A673 (cell line): ENCODE data around the gene TRIM59.

ENCODE experiments used
- CTCF ChIP-seq: fragments of 300-800, 200-600 bp; sonication (generic); conservative IDR thresholded peaks from 2 replicates; pipeline ENCODE4 v1.5.1; 2017; ENCODE audit warnings: low read depth, mild to moderate bottlenecking, antibody characterized with exemption, low read length, moderate library complexity, mixed read lengths
- EZH2 ChIP-seq: fragments of 200-600 bp; sonication (generic); IDR thresholded peaks from 2 replicates; pipeline ENCODE4 v1.6.1; 2017; ENCODE audit warnings: borderline replicate concordance, low read depth, mild to moderate bottlenecking, mixed read lengths, antibody characterized with exemption, low read length; ENCODE audit not compliant: poor library complexity, severe bottlenecking

- TF ChIP-seq EZH2, result no peak
- TF ChIP-seq CTCF, result 0 out of 2 replicates have a peak, but pooled peaks have one; percentile 9
Observed at GRCh38 chr3:160449636-160450598, at the start of gene TRIM59.
